Neural cell (in vitro differentiated cells): Measurements from ENCODE around the gene ISG20. TPM values are rescaled to one million over a fixed set of nuclear protein-coding genes. Genes with fewer than 3 reads are reported as not detected.

ENCODE experiments used
- H2AFZ ChIP-seq: fragments of 200-600, 300-800 bp; sonication (generic), shearing (Covaris generic); 2 replicates; pipeline ENCODE4 v1.6.0; 2014; ENCODE audit warnings: low read depth, mild to moderate bottlenecking, antibody characterized with exemption, low read length, moderate library complexity
- H3F3A ChIP-seq: fragments of 200-600 bp; shearing (Covaris generic); 2 replicates; pipeline ENCODE4 v1.6.1; 2016; ENCODE audit warnings: mild to moderate bottlenecking, moderate library complexity, mixed read lengths, antibody characterized with exemption, low read length; ENCODE audit not compliant: insufficient read depth, poor library complexity, severe bottlenecking
- H3K27ac ChIP-seq: fragments of 200-600, 300-800 bp; sonication (generic), shearing (Covaris generic); 2 replicates; pipeline ENCODE4 v1.5.1; 2014; ENCODE audit warnings: mild to moderate bottlenecking, low read length, moderate library complexity
- H3K27me3 ChIP-seq: fragments of 300-800, 200-600 bp; sonication (generic), shearing (Covaris generic); 2 replicates; pipeline ENCODE4 v1.6.0; 2014; ENCODE audit warnings: mild to moderate bottlenecking, low read depth, low read length, moderate library complexity; ENCODE audit not compliant: insufficient read depth
- H3K36me3 ChIP-seq: fragments of 300-800, 200-600 bp; sonication (generic), shearing (Covaris generic); 2 replicates; pipeline ENCODE4 v1.5.1; 2014; ENCODE audit warnings: mild to moderate bottlenecking, antibody characterized with exemption, low read length, moderate library complexity; ENCODE audit not compliant: insufficient read depth
- H3K4me2 ChIP-seq: fragments of 300-800, 200-600 bp; sonication (generic), shearing (Covaris generic); 2 replicates; pipeline ENCODE4 v1.6.0; 2014; ENCODE audit warnings: mild to moderate bottlenecking, low read length
- H3K4me3 ChIP-seq: fragments of 300-800, 200-600 bp; sonication (generic), shearing (Covaris generic); 2 replicates; pipeline ENCODE4 v1.5.1; 2014; ENCODE audit warnings: mild to moderate bottlenecking, low read length, moderate library complexity
- H3K79me2 ChIP-seq: fragments of 200-600 bp; shearing (Covaris generic); replicated peaks from 2 replicates; pipeline ENCODE4 v1.6.0; 2014; ENCODE audit warnings: mild to moderate bottlenecking, low read length, moderate library complexity; ENCODE audit not compliant: insufficient read depth
- H3K9ac ChIP-seq: fragments of 300-800, 200-600 bp; sonication (generic), shearing (Covaris generic); 2 replicates; pipeline ENCODE4 v1.6.1; 2016; ENCODE audit warnings: mild to moderate bottlenecking, low read length, mixed read lengths
- H3K9me2 ChIP-seq: fragments of 200-600 bp; shearing (Covaris generic); 2 replicates; pipeline ENCODE4 v1.6.1; 2016; ENCODE audit warnings: mild to moderate bottlenecking, low read length, mixed read lengths; ENCODE audit not compliant: insufficient read depth
- H3K9me3 ChIP-seq: fragments of 200-600, 300-800 bp; sonication (generic), shearing (Covaris generic); 2 replicates; pipeline ENCODE4 v1.6.1; 2016; ENCODE audit warnings: mild to moderate bottlenecking, mixed run types, low read length, moderate library complexity, mixed read lengths
- H4K20me1 ChIP-seq: fragments of 200-600 bp; shearing (Covaris generic); 2 replicates; pipeline ENCODE4 v1.6.1; 2016; ENCODE audit warnings: mild to moderate bottlenecking, mixed run types; ENCODE audit not compliant: insufficient read depth
- CTCF ChIP-seq: fragments of 450-650 bp; IDR thresholded peaks from 2 replicates; pipeline ENCODE4 v1.5.1; 2014; ENCODE audit warnings: antibody characterized with exemption, mild to moderate bottlenecking, moderate library complexity; ENCODE audit not compliant: poor library complexity, severe bottlenecking
- EP300 ChIP-seq: fragments of 450-650 bp; conservative IDR thresholded peaks from 2 replicates; pipeline ENCODE4 v1.6.1; 2014; ENCODE audit warnings: antibody characterized with exemption, mild to moderate bottlenecking, moderate library complexity; ENCODE audit not compliant: poor library complexity, severe bottlenecking
- EZH2 ChIP-seq: fragments of 200-600, 300-800 bp; shearing (Covaris generic), sonication (generic); IDR thresholded peaks from 2 replicates; pipeline ENCODE4 v1.6.1; 2014; ENCODE audit warnings: antibody characterized with exemption, low read length, borderline replicate concordance, mild to moderate bottlenecking; ENCODE audit not compliant: insufficient read depth, poor library complexity, severe bottlenecking
- MXI1 ChIP-seq: fragments of 450-650 bp; conservative IDR thresholded peaks from 2 replicates; pipeline ENCODE4 v1.6.1; 2014; ENCODE audit warnings: antibody characterized with exemption, mild to moderate bottlenecking; ENCODE audit not compliant: poor library complexity, severe bottlenecking
- POLR2AphosphoS5 ChIP-seq: IDR thresholded peaks from 2 replicates; pipeline ENCODE4 v1.6.1; 2012
- RAD21 ChIP-seq: fragments of 450-650 bp; conservative IDR thresholded peaks from 2 replicates; pipeline ENCODE4 v1.6.1; 2014; ENCODE audit warnings: antibody characterized with exemption, mild to moderate bottlenecking, moderate library complexity
- REST ChIP-seq: IDR thresholded peaks from 2 replicates; pipeline ENCODE4 v1.6.1; 2012; ENCODE audit warnings: borderline replicate concordance
- SMC3 ChIP-seq: fragments of 450-650 bp; conservative IDR thresholded peaks from 2 replicates; pipeline ENCODE4 v1.6.1; 2014; ENCODE audit warnings: antibody characterized with exemption, mild to moderate bottlenecking, moderate library complexity; ENCODE audit not compliant: poor library complexity
- TAF1 ChIP-seq: IDR thresholded peaks from 2 replicates; pipeline ENCODE4 v1.6.1; 2012; ENCODE audit warnings: low read depth
- polyA plus RNA-seq: library from polyadenylated mRNA; depleted of rRNA; stranded (reverse); fragments of >200 nt; gene quantifications from 2 replicates; pipeline ENCODE4 v1.2.3, GENCODE V29; 2014

The ISG20 gene
- polyA plus RNA-seq, 1 donor from 2014 or later = 0.88 TPM

- Histone ChIP-seq H3K27ac (no peak overlapping the region), H4K20me1 (no peaks in the 10 kb centered on the region), H3F3A (no peaks in the 10 kb centered on the region), H3K4me2 (no peak overlapping the region), H3K4me3 (no peak overlapping the region), H2AFZ (no peak overlapping the region), H3K9me3 (no peaks in the 10 kb centered on the region), H3K36me3 (no peaks in the 10 kb centered on the region), H3K27me3 (no peaks in the 10 kb centered on the region), H3K79me2 (no peaks in the 10 kb centered on the region), H3K9ac (no peak overlapping the region), H3K9me2 (no peaks in the 10 kb centered on the region)
- TF ChIP-seq TAF1 = no peak
Observed at GRCh38 chr15:88661761-88662556, 23.1 kb downstream of the ISG20 start.

GRCh38 chr15:88663141-88663621 is 24.4 kb downstream of the ISG20 start:
- H3F3A ChIP-seq = no peaks in the 10 kb centered on the region
- H3K4me2 ChIP-seq = no peak overlapping the region
- no peak overlapping the region for H2AFZ ChIP-seq
- no peaks in the 10 kb centered on the region for H3K36me3 ChIP-seq
- no peaks in the 10 kb centered on the region for H3K9me2 ChIP-seq
- H3K27me3 ChIP-seq = no peaks in the 10 kb centered on the region
- H3K27ac ChIP-seq = no peak overlapping the region
- TF ChIP-seq CTCF (no peak), MXI1 (no peak), EP300 (no peak), POLR2AphosphoS5 (no peak), REST (no peak), EZH2 (no peak), TAF1 (no peak), RAD21 (no peak), SMC3 (no peak)
- H4K20me1 ChIP-seq = no peaks in the 10 kb centered on the region
- H3K79me2 ChIP-seq = no peaks in the 10 kb centered on the region
- H3K9me3 ChIP-seq = no peaks in the 10 kb centered on the region
- no peak overlapping the region for H3K4me3 ChIP-seq
- H3K9ac ChIP-seq = no peak overlapping the region
